Gastroesophageal sphincter (tissue), 3 donors: ENCODE data around the gene ELN.

Experiments used
- CTCF ChIP-seq, 4 experiments: fragments of 200-600 bp in 2 of 4; fragments of 450-650 bp in 2 of 4; sonication (generic) in 1 of 4; IDR thresholded peaks; one replicate each; pipeline ENCODE4 v1.5.1; 2017 to 2019; ENCODE audit warnings: antibody characterized with exemption in 4 of 4, mild to moderate bottlenecking in 2 of 4, moderate library complexity in 2 of 4
- POLR2A ChIP-seq, 2 donors: fragments of 450-650 bp; IDR thresholded peaks; one replicate each; pipeline ENCODE4 v1.6.1; 2017; ENCODE audit warnings: antibody characterized with exemption in 2 of 2, mild to moderate bottlenecking in 2 of 2, moderate library complexity in 1 of 2

- no peak for TF ChIP-seq CTCF (IDR thresholded peaks at IDR 0.05)
- TF ChIP-seq POLR2A (IDR thresholded peaks at IDR 0.05) = no peak
These were observed 26.9 kb upstream of the ELN start for GRCh38 chr7:74001150-74001494.
